Endometrial microvascular endothelial cells (primary cell): ENCODE measurements around the gene GOLIM4. TPM values are rescaled to one million over a fixed set of nuclear protein-coding genes. Genes with fewer than 3 reads are reported as not detected.
"Not testable (repeated sequence)": the region's sequence is repeated elsewhere in the genome, so short reads cannot be mapped to it uniquely, and the experiment has no call there.

ENCODE experiments used
- in situ Hi-C: cut with HindIII; loops from 2 replicates; pipeline ENCODE4 v1.10.0; 2017; ENCODE audit warnings: low sequenced_read_pairs, low pct_unique_long_range_greater_than_20kb; ENCODE audit errors: inconsistent ontology term
- total RNA-seq: library from RNA; depleted of rRNA; stranded (reverse); fragments of >200 nt; gene quantifications from one replicate; pipeline ENCODE4 v1.2.3, GENCODE V29; 2015; ENCODE audit errors: inconsistent ontology term

GOLIM4 gene
- total RNA-seq, 1 donor from 2014 or later, result 43.3 TPM

DNA sequence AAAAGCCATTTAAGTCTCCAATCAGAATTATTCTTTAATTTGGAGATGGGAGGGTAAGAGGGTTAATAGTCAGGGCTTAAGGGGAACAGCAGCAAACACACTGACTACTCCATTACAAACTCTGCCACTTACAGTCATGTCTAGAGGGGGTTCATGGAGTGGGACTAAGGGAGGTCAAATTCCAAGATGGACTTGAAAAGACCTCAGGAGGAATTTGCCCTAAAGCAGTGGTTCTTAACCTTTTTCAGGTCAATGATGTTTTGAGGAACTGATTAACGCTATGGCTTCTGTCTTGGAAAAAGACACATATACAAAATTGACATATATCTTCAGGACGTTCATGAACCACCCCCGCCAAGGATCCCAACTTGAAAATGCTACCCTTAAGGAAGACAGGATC, 13.9 kb downstream of the GOLIM4 start:
- in situ Hi-C loops, result no loop called here

DNA sequence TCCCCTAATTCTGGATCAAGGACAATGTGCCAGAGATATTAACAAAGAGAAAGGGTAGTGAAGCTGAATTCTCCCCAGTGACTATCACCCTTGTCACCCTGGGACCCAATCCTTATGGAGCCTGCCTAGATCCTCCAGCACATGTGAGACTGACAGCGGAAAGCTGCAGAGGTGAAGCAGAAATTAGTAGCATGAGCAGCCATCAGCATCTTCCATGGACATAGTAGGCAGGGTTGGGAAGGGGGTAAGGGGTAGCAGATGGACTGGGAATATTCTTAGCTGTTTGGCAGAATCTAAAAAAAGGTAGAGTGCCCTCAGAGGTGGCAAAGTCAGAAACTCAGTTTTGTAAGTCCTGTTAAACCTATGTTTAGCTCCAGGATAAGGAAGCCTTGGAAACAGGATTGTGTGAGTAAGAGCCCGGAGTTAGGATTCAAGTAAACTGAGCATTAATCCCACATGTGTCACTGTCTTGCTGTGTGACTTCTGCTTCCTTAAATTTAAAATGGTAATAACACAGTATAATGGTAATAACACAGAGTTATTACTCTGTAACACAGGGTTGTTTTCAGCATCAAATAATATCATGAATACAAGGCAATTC, 14.5 kb downstream of the GOLIM4 start:
- in situ Hi-C loops, result no loop called here

DNA sequence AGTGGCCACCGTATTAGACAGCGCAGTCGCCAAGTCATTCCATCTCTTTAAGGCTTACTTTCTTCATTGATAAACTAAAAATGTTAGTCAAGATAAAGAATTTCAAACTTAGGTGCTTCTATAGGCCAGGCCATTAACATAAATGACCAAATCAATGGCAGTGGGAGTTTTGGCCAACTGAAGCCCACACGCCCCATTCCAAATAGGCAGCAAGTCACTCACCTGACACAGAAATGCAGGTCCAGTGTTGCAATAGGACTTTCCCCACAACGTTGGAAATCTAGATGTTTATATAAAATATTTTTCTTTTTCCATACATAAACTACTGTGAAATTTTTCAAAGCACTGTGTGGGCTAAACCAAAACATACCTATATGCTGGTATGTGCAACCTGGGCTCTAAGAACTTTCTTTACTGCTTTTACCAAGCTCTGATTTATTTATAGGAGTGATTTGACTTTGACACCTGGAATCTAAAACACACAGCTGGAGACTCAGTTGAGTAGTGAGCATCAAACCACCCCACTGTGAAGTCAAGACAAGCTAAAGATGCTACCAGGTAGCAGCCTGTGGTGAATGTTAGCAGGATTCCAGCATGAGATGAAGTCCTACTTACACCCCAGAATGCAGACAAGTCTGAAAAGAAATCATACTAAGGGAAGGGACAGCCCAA, 15.1 kb downstream of the GOLIM4 start:
- in situ Hi-C loops, result no loop called here

DNA sequence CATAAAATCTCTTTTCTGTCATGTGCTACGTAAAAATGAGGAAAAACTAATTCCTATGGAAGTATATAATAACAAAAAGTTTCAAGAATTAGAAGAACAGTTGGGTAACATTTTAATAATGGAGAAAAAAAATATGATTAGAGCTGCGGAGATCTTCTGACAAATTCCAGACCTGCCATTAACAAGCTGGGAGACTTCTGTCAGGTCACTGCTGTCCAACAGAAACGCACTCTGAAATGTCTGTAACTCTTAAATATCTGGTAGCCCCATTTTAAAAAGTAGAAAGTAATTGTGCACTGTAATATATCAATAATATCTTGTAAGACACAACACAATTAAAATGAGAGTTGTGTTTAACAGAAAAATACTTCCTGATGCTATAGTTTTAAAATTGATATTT, 15.7 kb downstream of the GOLIM4 start:
- in situ Hi-C loops, result no loop called here

DNA sequence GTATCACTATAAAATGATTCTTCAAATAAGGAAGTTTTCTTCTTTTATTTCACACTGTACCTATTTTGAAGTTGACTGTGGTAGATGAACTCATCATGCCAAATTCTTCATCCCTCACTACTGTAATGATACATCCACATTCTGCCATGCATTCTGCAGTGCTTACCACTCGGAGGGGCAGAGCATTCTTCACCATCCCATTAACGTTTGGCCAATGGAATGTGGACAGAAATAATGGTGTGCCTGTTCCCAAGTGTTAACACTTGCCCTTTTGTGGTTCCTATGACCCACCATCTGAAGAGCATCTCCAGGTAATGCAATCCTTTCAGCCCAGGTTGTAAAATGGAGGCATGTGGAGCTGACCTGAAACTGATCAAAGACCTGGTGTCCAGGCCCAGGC, 18.6 kb downstream of the GOLIM4 start:
- in situ Hi-C loops, result no loop called here

DNA sequence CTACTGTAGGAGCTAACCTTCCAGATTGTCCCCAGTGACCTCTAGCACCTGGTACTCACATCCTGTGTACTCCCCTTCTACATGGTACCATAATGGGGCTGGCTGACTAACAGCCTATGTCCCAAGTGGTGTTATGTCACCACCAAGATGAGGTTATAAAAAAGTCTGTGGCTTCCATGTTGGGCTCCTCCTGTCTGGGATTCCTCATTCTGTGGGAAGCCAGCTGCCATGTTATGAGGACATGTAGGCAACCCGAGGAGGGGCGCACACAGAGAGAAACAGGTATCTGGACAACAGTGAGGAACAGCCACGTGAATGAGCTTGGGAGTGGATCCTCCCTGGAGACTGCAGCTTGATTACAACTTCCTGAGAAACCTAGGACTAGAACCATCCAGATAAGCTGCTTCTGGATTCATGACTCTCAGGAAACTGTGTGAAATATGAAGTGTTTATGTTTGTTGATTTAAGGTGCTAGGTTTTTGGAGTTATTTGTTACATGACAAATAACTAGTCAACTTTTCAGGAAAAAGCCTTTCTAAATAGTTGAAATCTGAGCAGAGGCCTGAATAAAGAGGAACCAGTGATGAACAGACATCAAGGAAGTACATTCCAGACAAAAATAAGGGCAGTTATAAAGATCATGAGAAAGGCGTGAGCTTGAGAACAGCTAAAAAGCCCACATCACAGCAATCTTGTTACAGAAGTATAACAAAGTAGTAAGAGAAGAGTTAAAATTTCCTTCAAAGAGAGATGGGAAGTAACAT, 21.7 kb downstream of the GOLIM4 start:
- in situ Hi-C loops, result no loop called here

DNA sequence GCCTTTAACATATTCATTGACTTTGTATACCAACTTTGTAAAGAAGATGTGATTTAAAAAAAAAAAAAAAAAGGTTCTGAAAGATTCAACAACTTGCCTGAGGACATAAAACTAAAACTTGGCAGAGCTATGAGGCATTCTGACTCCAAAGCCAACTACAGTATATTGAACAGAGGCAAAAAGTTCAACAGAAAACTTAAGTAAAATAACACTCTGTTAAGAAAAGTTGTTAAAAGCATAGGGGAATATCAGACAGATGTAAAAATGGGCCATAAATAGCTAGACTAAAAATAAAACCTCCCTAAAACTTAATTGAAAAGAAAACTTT, 23.4 kb downstream of the GOLIM4 start:
- in situ Hi-C loops, result no loop called here

DNA sequence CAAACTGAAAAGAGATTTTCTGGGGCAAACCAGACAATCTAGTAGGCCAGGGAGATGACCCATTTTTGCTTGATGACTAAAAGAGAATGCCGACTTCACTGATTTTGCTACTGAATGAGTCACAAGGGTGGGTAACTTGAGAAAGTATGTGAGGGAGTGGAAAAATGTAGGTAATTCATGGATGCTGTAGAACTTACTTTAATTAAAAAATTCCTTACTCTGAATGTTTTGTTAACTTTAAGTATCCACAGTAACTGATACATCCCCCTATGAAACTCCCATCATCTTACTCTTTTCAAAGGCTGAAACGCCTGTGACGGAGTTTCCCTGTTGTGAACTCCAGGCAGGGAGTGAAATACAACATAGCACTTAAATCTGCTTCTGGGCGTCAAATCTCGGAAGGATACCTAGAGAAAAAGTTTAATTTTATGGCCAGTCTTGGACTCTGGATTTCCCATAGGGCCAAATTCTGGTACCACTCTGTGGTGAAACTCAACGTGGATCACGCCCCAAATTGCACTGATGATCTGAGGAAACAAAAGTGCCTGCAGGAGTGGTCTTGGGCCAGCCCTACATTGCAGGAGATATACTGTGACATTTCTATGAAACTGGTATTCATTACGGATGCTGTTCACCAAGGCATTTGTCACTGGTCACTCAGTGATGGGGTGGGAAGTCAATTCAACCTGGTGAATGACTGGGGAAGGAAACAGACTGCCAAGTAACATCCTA, 24.0 kb downstream of the GOLIM4 start:
- in situ Hi-C loops, result no loop called here

DNA sequence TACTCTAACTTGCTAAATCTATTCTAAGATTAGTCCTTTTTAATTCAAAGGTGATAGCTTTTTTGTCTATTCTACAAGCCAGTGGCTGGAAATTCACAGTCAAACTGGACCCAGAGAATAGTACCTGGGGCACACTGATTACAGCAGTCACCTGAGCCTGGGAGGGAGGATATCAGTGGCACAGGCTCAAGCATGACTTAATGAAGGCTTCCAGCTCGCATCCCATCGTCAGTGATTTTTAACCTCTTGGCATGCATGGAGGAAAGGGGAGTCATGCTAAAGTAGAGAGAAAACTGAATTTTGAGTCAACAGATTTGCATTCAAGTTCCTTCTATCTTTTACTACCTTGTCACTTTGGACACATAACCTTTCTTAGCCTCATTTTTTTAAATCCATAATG, 24.8 kb downstream of the GOLIM4 start:
- in situ Hi-C loops, result no loop called here

DNA sequence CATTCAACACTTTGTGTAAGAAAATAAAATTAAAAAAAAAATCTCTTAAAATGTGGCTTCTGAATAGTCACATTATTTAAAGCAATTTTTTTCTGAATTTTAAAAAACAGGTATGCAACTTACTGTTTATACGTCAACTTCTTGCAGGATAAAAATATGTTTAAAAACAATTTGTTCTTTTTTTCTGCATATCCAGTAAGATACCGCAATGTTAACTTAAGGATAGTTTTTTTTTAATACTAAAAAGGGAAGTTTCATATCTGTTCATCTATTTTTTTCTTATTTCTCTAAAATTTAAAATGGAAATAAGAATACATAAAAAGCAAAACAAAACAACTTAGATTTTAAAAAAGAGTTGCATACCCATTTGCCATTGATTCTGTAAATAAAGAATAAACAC, 27.4 kb downstream of the GOLIM4 start:
- in situ Hi-C loops, result no loop called here

DNA sequence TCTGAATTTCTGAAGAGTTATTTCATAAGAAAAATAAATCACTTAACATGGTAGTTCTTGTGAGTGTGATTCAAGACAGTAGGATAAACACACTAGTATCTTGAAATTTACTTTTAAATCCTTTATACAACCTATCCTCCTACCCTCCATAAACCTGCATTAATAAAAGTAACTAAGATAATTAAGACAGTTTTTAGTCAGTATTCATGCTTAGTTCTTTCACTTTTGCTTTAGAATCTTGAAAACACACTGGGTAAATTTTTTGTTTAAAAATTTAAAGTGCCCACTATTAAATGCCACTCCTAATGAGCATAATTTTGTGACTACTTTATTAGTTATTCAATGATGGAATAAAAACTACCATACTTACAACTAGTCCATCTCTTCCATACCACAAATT, 28.8 kb downstream of the GOLIM4 start:
- in situ Hi-C loops, result no loop called here

DNA sequence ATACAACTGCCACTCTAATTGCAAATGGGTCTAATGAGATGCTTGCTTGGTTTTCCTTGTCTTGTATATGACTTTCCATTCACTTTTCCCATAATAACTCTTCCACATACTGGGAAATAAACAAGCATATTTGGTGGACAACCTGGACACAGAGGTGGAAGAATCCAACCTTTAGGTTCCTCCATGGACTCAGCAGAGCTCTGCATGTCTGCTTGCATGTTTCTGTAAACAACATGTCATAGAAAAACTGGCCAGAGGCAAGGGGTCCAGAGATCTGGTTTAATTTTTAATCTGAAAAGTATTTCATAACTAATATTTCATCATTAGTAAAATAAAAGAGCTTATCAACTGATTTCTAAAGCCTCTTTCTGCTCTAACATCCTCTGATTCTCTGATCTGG, 30.2 kb downstream of the GOLIM4 start:
- in situ Hi-C loops, result no loop called here

DNA sequence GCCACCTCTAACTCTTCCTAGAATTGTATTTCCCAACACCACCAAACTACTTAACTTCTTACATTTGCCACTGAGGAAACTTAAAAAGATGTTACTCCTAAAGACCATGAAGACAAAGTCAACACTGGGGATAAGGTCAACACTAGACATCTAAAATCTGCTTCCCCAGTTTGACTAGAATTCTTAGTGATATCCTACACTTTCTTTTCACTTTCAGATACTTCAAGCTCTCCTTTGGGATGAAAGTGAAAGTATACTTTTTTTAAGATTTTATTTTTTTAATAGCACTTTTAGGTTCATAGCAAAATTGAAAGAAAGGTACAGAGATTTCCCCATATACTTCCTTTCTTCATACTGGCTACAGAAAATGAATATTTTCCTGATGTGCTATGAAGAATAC, 32.6 kb downstream of the GOLIM4 start:
- in situ Hi-C loops, result no loop called here

DNA sequence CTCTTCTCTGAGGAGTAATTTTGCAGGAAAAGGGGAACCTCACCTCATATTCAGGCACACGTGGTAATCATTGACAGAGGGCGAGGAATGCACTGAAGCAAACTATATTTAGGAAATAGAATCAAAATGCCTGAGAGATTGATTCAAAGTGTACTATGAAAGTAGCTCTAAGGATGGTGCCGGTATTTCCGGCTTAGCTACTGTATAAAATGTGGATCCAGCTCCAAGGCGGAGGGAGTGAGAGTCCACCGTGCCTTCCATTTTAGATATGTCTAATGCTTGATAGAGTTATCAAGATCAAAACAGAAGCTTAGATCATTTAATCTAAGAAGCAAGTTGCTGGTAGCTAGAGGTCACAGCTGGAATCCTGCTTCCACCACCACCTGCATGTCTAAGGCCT, 33.0 kb downstream of the GOLIM4 start:
- in situ Hi-C loops, result no loop called here

DNA sequence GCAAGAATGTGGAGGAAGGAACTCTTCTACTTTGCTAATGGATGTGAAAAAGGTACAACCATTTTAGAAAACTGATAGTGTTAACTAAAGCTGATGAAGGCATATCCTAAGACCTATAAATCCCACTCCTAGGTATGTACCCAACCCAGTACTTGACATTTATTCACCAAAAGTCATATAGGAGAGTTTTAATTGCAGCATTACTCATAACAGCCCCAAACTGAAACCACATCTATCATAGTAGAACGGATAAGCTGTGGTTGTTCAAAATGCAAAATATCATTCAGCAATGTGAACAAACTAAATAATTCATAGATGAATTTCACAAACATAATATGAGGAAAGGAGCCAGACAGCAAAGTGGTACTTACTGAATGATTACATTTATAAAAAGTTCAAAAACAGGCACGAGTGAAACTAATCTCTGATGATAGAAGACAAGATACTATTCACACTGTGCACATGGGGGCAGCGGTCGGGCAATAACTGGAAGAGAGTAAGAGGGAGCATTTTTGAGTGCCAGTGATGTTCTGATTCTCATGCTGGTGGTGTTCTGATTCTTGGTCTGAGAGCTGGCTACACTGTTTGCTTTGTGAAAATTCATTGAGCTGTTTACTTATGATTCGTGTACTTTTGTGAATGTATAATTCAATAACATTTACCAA, 34.3 kb downstream of the GOLIM4 start:
- in situ Hi-C loops, result no loop called here

DNA sequence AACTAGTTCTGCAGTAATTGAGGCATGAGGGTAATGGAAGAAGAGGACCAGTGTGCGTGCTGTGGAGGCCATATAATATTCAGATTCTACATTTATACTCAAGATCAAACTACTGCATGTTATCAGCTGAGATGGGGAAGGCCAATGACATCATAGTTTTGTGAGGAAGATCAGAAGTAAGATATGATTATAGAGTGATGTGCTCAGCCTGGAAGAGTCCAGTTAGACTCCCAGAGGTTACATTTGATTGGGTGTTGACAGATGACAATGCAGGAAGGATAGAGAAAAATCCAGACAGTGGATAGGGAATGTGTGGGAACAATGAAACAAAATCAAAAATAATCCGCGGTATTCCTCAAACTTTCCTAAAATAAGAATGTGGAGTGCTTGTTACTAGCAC, 35.4 kb downstream of the GOLIM4 start:
- in situ Hi-C loops, result no loop called here

DNA sequence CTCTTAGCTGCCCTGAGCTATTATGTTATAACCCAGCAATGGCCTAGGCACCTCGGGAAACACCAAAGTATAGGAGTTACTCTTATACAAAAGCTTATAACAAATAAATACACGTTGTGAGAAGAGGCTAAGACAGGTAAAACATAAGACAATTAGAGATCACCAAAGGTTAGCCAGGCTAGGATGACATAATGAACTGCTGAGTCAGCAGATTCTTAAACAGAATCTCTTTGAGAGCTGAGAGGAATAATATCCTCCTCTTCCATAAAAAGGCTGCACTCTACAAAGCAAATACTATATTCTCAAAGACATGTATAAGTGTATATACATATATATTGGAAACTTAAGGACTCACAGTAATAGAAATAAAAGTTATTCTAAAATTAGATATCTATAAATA, 37.2 kb downstream of the GOLIM4 start:
- in situ Hi-C loops, result no loop called here

DNA sequence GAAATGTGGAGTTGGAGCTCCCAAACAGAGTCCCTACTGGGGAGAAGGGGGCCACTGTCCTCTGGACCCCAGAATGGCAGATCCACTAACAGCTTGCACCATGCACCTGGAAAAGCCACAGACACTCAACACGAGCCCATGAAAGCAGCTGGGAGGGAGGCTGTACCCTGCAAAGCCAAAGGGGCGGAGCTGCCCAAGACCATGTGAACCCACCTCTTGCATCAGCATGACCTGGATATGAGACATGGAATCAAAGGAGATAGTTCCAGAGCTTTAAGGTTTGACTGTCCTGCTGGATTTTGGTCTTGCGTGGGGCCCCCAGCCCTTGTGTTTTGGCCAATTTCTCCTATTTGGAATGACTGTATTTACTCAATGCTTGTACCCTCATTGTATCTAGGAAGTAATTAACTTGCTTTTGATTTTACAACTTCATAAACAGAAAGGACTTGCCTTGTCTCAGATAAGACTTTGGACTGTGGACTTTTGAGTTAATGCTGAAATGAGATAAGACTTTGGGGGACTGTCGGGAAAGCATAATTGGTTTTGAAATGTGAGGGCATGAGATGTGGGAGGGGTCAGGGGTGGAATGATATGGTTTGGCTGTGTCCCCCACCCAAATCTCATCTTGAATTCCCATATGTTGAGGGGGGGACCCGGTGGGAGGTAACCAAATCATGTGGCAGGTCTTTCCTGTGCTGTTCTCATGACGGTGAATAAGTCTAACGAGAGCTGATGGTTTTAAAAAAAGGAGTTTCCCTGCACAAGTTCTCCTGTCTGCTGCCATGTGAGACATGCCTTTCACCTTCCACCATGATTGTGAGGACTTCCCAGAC, 39.1 kb downstream of the GOLIM4 start:
- in situ Hi-C loops, result not testable (repeated sequence)

DNA sequence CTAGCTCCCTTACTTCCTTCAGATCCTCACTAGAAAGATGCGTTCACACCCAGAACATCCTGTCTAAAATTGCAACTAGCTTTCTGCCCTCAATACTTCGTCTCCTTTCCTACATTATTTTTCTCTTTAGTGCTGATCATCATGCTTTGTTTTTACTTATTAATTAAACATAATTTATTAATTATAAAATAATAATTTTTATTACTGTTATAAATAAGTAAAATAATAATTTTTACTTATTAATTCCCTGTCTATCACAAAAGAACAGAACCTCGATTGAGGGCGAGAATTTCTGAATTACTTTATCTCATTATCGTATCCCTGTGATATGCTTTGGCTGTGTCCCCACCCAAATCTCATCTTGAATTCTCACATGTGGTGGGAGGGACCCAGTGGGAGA, 41.3 kb downstream of the GOLIM4 start:
- in situ Hi-C loops, result no loop called here
